Ammon's horn (tissue), 1 donor: ENCODE data around the gene NBPF1.
"Not testable (repeated sequence)": the region's sequence is repeated elsewhere in the genome, so short reads cannot be mapped to it uniquely, and the experiment has no call there.

Source experiments
- DNase-seq: peaks from one replicate; pipeline ENCODE4 v3.0.0-alpha.2; 2016; ENCODE audit warnings: low spot score

The NBPF1 gene

DNA sequence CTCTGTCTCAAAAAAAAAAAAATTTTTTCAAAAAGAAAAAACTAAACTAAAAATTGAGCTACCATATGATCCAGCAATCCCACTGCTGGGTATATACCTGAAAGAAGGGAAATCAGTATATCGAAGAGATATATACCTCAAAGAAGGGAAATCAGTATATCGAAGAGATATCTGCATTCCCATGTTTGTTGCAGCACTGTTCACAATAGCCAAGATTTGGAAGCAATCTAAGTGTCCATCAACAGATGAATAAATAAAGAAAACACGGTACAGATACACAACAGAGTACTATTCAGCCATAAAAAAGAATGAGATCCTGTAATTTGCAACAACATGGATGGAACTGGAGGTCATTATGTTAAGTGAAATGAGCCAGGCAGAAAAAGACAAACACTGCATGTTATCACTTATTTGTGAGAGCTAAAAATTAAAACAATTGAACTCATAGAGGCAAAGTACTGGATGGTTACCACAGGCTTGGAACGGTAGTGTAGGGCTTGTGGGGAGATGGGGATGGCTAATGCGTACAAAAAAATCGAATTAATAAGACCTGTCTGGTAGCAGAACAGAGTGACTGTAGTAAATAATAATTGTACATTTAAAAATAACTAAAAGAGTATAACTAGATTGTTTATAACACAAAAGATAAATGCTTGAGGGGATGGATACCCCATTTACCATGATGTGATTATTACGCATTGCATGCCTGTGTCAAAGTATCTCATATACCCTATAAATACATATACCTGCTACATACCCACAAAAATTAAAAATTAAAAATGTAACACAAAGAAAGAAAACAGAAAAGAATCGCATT, 28.0 kb upstream of the NBPF1 start:
- not testable (repeated sequence) for DNase-seq

DNA sequence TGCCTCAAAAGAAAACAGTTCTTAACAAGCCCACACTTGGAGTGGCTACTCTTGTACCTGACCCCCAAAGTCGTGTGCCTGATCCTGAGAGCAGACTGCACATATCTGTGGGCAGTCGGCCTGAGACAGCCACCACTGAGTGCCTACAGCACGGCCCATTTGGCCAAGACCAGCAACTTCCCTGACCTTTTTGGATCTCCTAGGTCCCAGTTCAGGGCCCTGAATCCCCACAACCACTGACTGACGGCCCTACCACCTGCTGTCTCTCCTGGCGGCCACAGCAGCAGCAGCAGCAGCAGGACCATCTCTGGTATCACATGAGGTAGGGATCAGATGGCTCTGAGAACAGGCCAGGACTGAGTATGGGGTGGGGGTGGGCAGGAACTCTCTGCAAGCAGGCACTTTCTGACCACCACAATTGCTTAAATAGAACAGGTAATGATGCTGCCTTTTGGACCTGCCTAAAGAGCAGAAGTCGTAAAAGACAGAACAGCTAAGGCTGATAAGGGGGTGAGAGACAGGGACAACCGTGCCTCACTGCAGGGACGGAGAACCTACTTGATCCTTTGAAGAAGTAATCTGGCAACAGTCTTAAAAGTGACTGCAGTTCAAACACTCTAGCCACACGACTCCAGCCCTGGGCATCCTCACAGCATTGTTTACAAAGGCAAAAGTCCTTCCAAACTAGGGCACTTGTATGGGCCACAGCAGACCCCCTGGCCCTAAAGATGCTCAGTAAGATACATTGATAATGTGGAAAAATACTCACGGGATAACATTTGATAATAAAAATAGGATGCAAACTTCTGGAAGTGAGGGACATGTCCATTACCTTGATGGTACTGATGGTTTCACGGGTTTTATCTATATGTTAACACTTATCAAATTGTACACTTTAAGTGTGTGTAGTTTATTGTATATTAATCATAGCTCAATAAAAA, 26.0 kb upstream of the NBPF1 start:
- DNase-seq, result not testable (repeated sequence)

DNA sequence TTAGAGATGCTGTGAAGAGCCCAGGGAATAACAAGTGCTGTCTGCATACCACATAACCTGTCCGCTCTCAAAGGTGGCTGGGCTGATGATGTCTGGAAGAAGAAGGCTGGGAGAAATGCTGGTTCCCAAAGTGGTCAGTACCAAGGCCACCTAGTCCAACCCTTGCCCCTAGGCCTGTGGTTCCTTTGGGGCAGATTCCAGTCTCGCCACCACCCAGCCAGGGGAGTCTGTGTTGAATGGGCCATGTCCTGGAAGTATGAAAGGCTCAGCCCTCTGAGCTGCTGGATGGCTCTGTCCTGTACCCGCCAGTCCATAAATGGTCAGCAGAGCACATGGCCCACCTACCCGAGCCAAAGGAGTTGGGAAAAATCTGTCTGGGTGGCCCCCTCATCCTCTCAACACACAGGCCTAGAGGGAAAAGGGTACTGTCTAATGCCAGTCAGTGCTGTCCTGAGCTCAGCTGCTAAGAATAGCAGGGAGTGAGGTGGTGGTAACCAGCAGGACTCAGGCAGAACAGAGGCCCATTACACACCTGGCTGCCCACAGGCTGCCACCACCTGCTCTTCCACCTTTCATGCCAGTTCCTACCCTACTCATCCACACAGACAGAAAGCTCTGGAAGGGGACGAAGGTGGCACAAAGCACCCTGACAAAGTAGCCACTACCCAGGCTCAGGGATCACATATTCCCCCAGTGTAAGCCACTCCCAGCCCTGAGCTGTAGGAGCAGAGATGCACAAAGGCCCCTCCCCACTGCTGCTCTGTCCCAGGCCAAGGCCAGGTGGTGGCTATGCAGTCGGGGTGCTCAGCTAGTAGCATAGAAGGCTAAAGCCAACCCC, 24.8 kb upstream of the NBPF1 start:
- not testable (repeated sequence) for DNase-seq

DNA sequence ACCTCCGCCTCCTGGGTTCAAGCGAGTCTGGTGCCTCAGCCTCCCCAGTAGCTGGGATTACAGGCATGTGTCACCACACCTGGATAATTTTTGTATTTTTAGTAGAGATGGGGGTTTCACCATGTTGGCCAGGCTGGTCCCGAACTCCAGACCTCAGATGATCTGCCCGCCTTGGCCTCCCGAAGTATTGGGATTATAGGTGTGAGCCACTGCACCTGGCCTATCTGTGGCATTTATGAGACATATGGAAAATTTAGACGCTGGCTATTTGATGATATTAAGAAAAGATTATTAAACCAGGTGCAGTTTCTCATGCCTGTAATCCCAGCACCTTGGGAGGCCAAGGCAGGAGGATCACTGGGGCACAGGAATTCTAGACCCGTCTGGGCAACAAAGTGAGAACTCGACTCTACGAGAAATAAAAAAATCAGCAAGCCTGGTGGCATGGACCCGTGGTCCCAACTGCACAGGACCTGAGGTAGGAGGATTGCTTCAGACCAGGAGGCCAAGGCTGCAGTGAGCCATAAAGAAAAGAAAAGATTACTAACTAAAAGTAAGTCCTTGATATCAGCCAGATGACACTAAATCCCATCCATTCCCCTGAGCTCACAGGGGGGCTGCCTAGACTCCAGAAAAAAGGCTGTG, 23.3 kb upstream of the NBPF1 start:
- DNase-seq, result not testable (repeated sequence)

DNA sequence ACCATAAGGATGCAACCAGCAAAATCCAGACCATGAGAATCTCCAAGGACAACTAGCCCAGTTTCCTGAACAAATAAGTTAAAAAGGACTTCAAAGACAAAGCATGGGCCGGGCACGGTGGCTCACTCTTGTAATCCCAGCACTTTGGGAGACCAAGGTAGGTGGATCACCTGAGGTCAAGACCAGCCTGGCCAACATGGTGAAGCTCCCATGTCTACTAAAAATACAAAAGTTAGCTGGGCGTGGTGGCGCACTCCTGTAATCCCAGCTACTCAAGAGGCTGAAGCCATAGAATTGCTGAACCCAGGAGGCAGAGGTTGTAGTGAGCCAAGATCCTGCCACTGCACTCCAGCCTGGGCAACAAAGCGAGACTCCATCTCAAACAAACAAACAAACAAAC, 22.6 kb upstream of the NBPF1 start:
- DNase-seq, result not testable (repeated sequence)

DNA sequence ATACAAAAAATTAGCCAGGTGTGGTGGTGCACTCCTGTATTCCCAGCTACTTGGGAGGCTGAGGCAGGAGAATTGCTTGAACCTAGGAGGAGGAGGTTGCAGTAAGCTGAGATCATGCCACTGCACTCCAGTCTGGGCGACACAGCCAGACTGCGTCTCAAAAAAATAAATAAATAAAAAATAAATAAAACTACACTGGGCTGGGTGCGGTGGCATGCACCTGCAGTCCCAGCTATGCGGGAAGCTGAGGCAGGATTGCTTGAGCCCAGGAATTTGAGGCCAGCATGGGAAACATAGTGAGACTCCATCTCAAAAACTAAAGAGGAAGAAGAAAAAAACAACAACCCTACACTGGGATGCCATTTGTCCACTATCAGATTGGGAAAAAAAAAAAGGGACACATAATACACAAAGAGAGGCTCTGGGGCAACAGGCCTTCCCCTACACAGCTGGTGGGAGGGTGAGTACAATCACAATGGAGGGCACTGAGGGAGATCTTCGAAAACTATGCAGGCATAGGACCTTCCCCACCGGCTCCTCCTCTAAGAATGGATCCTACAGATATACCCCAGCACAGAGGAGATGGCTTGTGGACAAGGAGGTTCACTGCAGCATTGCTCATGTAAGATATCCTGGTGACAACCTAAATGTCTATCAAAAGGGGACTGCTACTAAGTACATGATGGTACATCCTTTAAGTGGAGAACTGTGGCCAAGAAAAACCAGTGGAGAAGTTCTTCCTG, 20.3 kb upstream of the NBPF1 start:
- DNase-seq, result not testable (repeated sequence)

DNA sequence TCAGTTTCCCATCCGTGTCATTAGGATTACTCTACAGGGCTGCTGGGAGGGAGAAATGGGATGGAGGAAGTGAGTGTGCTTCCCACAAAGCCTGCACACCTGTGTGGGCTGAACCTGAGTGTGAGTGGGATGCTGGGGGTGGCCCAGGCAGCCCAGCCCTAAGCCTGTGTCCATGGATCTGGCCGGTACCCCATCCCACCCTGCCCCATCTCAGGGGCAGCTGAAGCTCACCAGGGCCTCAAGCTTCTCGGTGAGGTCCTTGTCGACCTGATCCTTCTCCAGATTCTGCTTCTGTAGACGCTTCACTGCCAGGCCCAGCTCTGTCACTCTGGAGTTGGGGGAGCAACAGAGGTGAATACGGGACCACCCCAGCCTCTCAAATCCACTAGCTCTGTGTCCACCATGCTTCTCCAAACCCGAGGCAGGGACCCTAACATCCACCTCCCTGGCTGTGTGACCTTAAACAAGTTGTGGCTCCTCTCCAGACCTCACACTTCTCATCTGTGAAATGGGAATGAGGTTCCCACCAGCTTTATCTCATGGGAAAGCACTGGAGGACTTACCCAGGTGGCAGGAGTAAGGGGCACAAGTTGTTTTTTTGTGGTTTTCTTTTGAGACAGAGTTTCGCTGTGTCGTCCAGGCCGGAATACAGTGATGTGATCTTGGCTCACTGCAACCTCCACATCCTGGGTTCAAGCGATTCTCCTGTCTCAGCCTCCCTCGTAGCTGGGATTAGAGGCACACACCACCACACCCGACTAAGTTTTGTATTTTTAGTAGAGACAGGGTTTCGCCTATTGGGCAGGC, 18.9 kb upstream of the NBPF1 start:
- not testable (repeated sequence) for DNase-seq

DNA sequence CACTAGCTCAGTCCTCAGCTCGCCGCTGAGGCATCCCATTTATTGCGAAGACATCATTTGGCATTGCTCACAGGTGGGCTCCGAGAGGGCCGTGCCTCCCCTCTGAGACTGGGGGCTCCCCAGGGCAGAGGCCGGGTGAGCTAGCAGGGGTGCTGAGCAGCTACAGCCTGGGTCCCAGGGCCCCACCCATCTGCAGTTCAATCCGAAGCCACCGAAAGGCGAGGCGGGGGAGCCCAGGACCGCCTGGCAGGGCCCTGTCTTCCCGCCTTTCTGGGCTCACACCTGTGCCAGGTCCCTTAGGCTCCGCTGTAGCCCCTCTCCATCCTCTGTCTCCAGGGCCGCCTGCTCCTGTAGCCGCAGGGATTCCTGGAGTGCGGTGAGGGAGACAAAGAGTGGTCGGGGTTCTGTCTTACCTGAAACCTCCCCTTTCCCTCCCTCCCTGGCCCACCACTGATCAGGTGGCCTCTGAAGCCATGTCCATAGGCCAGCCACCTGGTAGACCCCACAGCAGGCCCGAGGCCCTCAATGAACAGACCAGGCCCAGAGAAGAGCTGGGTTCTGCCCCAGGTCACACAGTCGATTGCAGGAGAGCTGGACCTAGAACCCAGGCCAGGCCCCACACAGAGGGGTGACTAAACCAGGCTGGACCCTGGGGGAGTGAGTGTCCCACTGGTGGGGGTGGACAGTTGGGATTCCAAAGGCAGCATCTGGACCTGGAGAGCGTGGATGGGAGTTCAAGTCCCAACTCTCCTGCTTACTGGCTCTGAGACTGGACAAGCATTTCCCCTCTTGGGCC, 18.1 kb upstream of the NBPF1 start:
- DNase-seq, result no peak

DNA sequence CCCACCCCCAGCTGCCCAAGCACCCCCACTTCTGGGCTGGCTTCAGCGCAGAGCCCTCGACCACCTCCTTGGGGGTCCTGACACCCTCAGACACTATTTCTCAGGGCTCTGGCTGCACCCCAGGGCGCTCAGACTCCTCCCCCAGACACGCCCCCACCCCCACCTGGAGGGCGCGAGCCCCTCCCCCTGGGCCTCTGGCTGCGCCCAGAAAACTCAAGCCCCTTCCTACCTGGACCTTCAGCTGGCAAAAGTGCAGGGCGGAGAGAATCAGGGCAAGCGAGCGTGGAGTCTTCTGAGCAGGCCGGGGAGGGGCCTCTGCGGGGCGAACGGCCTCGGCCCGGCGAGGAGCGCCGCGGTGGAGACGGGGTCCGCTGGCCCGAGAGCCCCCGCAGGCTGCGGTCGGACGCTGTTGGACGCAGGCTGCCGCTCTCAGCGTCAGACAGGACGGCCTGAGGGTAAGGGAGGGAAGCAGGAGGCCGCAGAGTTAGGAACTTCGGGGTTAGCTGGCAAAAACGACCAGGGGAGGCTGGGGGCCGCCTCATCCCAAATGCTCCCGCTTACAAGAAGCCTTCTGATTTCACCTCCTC, 17.4 kb upstream of the NBPF1 start:
- DNase-seq, result no peak

DNA sequence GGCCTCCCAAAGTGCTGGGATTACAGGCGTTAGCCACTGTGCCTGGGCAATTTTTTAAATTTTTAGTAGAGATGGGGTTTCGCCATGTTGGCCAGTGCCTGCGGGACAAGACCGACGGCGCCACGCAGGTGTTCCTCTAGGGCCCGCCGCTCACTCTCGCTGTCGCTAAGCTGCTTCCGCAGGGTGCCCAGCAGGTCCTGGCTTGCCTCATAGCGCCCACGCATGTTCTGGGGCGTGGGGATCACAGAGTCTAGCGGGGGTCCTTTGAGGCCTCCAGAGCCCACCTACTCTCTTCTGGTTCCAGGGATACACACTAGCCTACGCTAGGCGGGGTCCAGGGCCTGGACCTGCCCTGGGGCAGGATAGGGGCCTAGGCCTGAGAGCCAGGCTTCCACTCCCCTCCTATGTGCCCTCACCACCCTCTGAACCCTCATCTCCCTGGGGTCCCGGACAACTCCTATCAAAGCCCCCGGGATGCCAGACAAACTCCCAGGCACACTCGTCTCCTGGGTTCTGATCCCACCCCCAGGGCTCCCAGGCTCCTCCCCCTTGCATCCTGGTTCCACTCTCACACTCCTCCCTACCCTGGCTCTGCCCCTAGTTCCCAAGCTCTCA, 16.7 kb upstream of the NBPF1 start:
- DNase-seq, result not testable (repeated sequence)

DNA sequence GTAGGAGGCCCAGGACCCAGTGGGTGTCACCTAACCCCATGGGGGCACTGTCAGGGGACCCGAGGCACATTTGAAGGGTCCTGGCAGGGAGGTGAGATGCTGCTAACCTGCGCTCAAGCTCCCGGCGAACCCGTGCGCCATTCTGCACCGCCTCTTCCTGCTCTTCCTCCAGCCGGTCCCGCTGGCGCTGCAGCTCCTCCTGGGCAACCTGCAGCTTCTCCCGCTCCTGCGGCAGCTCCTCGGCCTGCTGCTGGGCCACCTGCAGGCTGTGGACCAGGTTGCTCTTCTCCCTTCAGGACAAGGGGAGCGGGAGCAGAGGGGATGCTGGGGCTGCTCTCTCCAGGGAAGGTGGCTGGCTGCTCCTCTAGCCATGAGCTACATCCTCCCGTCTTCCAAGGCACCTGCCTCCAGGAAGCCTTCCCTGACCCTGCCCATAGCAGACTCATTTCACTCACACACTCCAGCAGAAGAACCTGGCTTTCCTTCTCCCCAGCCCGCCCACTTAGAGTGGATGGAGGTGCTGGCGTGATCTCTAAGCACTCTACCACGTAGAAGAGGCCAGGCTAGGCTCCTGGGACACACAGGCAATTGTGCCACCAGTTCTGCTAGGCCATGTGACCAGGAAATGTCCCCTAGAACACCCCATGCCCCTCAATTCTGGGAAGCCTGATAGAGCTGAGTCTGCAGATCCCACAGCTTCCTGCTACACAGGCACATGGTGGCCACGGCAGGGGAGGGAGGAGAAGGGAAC, 15.2 kb upstream of the NBPF1 start:
- DNase-seq, result no peak

DNA sequence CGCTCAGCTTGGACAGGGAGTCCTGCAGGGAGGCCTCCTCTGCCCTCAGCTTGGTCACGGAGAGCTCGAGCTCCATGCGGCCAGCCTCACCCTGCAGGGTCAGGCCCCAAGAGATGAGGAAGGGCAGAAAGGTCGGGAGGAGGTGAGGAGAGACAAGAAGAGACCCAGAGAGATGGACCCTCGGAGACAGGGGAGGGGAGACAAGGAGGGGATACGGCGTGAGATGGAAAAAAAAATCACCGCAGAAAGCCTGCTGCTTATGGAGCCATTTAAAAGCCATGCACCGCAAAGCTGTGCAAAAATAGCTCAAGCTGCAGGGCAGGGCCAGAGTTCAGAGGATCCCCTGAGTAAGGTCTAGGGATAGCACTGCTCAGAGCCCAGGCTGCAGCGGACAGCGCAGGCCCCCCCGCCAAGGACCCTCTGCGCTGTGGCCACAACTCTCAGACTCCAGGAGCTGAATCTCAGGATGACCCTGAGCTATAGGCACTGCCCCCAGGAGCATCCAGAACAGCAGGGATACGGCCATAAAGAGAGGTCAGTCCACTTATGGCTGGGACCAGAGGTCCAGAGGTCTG, 13.1 kb upstream of the NBPF1 start:
- not testable (repeated sequence) for DNase-seq

DNA sequence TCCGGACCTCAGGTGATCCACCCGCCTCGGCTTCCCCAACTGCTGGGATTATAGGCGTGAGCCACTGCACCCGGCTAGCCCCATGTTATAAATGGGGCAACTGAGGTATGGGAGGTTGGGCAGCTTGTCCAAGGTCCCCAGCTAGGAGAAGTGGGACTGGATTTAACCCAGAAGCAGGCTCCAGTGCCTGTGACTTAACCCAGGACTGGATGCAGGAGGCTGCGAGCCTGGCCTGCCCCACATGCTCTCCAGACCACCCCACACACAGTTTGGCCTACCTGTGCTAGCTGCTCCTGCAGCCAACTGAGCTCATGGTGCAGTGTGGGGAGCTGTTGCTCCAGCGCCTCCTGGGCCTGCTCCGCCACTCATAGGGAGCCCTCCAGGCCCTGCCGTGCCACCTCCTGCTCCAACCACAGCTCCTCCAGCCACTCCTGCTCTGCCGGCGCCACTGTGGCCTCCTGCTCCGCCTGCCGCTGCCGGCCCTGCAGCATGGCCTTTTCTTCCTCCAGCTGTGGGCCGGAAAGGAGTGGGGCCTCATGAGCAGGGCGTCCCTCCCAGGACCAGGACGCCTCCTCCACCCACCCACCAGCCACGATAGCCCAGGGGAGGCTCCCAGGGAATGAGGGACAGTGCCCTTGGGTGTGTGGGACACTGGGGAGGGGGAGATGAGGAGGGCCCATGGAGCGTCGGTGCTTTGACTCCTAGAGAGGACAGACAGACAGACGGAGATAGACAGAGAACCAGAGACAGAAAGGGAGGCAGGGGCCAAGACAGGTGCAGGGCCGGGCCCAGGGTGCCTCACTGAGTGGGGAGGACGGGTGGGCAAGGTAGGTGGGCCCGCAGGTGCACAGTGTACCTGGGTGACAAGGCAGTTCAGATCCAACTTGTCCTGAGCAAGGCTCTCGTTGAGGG, 12.4 kb upstream of the NBPF1 start:
- DNase-seq, result no peak

DNA sequence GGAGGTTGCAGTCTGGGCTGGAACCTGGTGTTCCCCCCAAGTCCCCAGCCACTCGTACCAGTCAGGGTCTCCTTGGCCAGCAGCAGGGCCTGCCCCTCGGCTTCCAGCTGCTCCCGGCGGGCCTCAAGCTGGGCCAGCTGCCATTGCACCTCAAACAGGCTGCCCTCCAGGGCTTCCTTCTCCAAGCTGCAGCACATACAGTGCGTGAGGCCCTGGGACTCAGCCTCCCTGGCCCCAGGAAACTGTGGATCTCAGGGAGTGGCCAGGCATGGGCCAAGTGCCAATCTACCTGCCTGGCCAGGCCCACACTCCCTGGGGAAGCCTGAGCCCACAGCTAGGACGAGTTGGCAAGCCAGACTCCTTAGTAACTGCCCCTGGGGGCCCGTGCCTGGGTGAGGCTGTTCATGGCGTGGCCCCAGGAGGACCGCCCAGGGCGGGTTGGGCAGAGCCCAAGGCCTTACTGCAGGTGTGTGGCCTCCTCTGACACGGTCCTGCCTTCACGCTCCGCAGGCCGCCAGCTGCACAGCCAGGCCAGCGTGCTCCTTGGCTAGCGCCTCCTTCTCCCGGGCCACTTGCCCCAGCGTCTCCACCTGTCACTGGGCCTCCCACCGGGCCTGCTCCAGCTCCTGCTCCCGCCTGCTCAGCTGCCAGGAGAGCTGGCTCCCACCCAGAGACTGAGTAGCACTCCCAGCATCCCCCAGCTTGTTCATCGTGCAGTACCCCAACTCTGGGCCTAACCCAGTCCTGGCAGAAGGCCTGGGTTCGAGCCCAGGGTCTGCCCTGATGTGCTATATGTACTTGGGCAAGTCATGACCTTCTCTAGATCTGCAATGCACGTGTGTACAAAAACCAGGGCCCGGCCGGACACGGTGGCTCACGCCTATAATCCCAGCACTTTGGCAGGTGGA, 10.7 kb upstream of the NBPF1 start:
- not testable (repeated sequence) for DNase-seq

DNA sequence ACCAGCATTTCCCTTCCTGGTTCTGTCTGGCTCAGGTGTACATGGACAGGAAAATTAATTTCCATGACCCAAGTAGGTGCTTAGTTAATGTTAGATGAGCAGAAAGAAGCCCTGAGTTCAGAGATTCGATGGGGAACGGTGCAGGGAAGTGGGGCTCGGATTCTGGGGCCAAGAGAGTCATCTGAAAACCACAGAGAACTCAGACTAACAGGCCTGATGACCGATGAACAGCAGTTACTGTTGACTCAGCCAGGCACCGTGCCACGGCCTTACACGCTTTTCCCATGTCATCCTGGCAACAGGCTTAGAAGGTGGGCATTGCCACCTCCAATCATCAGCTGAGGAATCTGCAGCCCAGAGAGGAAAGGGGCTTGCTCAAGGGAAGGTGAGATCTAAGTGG, 10.0 kb upstream of the NBPF1 start:
- DNase-seq, result not testable (repeated sequence)
